Stimulated activated CD4-positive, alpha-beta T cell treated with anti-CD3 and anti-CD28 coated beads, Interleukin-4, amount 100 ng/mL, for 24 hours (primary cell): ENCODE measurements around the gene AFAP1.

Experiments
- DNase-seq: peaks from one replicate; pipeline ENCODE4 v3.0.0-alpha.2; 2020

AFAP1 gene

GRCh38 chr4:7818399-7818911 is 121.2 kb downstream of the AFAP1 start:
- no peak for DNase-seq

- DNase-seq: no peak
Measured at GRCh38 chr4:7817877-7818398, 121.7 kb downstream of the AFAP1 start.

DNA sequence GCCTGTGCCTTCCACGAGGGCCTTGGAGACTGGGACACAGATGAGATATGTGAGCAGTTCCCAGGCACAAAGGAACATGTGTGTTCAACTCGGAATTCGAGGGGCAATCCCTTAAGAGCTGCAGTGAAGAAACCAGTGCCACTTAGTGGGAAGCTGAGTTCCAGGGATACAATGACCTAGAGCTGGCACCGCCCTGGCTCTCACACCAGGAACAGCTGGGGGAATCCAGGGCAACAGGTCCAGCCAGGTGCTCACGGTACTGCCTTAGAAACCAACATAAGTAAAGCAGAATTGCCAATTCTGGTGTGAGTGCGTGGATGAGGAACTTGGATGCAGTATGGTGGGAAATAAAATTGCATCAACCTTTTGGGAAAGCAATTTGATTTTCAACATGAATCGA is 122.9 kb downstream of the AFAP1 start:
- no peak for DNase-seq

GRCh38 chr4:7815981-7816380 is 123.7 kb downstream of the AFAP1 start:
- no peak for DNase-seq

- DNase-seq: no peak
Measured at GRCh38 chr4:7815562-7815961, 124.1 kb downstream of the AFAP1 start.

- DNase-seq: no peak
Measured at GRCh38 chr4:7814451-7814850, 125.2 kb downstream of the AFAP1 start.

- DNase-seq: peak; percentile 8
Measured at GRCh38 chr4:7813674-7814073, 126.0 kb downstream of the AFAP1 start.

DNA sequence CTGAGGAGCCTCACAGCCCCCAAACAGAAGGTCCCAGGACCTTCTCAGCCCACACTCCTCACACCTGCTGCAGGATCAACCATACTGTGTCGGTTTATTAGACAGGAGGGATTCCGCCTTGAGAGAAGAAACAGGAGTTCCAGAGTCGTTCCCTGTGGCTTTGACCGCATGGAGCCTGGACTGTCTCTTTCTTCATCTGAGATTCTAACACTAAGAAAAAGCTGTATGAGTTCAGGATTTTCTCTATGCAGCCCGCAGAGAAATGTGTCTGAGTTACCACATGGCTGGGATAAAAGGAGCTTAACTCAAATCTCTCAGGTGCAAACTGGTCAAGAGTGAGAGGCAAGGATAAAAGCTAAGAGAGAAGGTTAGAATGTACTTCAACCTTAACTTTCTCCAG is 126.7 kb downstream of the AFAP1 start:
- no peak for DNase-seq

DNA sequence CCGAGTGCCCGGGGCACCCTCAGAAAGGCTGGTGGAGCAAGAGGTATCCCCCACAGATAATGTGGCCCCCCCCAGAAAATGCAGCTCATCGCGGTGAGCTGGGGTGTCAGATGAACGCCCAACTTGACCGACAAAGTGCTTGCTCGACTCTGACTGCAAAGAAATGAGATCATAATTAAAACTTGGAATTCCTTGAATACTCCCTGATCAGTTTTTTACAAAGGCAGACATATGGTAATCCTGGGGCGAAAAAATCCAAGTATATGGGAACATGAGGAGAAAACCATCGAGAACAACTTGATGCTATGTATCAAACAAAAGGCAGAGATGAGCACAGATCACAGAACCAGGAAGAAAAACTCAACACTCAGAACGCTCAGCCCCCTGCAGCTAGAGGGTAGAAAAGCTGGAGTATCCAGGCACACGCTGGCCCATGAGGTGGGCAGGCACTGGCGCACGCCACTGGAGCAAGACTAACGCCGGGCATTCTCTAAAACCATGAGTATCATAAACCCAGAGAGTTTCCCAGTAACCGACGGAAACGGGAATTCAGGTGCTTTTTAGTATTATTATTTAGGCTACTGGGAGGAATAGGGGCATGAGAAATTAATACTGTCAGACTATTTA is 127.3 kb downstream of the AFAP1 start:
- no peak for DNase-seq

DNA sequence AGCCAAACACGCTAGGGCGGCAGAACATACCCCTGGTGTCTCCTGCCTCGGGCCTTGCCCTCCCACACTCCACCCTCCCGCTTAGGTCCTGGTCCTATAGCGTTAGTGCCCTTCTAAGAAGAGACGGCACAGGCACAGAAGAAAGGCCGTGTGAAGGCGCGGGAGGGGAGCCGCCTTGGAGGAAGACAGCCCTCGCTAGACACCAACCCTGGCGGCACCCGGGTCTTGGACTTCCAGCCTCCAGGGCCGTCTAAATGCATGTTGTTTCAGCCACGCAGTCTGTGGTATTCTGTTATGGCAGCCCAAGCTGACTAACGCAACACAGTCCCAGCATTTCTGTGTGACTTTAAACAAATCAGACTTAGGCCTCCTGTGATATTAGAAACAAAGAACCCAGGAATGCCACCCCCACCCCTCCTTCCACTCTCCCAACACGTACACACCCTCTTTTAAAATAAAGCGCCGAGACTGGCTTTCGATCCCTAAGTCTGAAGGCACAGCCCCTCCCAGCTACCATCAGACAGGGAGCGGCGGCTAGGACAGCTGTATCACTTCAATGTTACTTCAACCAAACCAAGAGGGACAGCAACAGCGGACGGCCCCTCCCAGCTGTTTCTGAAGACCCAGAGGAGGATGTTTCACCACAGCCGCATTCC is 128.0 kb downstream of the AFAP1 start:
- no peak for DNase-seq

- no peak for DNase-seq
Measured at GRCh38 chr4:7810783-7811535, 128.7 kb downstream of the AFAP1 start.

DNA sequence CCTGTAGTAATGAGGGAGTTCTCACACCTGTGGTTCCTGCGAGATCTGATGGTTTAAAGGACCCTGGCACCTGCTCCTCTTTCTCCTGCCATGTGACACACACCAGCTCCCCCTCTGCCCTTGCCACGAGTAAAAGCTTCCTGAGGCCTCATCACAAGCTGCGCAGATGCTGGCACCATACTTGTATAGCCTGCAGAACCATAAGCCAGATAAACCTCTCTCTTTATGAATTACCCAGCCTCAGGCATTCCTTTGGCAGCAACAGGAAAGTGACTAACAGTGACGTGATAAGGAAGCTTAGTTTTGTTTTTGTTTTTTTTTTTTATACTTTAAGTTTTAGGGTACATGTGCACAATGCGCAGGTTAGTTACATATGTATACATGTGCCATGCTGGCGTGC is 130.9 kb downstream of the AFAP1 start:
- DNase-seq: no peak

DNA sequence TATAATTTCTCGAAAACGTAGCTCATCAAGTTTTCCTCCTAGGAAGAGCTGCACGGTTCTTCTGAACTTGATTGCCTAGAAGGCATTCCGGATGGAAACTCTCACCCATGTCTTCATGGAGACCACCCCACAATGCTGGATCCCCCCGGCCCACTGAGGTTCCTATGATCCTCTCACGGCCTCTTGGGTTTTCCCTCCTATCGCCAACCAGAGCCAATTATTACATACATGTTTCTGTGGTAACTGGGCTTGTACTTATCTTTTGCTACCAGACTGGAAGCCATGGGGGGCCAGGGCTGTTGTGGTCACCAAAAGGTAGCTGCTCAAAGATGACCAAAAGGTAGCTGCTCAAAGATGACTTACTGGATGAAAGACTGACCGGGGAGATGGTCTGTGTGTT is 131.5 kb downstream of the AFAP1 start:
- no peak for DNase-seq

- DNase-seq: no peak
Measured at GRCh38 chr4:7807351-7807921, 132.2 kb downstream of the AFAP1 start.

GRCh38 chr4:7806338-7807090 is 133.1 kb downstream of the AFAP1 start:
- no peak for DNase-seq

DNA sequence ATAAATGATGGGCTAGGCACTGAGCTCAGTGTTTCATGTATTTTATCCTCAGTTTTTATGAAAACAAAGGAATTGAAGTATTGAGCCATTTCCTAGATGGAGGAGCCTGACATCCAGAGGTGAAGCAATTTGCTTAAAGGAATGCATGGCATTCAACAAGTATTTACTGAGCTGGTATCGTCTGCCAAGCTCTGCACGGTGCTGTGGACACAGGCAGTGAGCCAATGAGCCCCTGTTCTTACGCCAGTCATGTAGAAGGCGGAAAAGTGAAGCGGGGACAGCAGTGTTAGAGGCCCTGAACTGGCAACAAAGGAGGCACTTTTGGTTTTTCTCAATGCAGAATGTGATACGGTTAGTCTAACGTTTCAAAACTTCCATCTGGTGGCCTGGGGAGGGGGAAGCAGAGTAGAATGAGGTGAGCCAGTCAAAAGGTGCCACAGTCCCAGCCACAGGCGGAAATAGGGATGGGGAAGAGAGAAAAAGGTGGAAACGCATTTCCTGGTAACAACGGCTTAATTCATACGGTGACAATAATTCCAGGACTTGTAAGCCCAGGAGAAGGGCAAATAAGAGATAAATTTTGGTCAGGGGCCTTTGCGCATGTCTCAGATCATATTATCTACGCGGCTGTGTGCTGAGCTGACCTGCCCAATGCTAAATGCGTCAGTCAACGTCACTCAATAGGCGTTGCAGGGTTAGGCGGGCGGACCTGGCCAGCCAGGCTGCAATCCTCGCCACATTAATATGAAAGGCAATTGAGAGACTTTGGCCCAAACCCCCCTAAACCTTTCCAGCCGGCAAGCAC is 133.9 kb downstream of the AFAP1 start:
- no peak for DNase-seq

DNA sequence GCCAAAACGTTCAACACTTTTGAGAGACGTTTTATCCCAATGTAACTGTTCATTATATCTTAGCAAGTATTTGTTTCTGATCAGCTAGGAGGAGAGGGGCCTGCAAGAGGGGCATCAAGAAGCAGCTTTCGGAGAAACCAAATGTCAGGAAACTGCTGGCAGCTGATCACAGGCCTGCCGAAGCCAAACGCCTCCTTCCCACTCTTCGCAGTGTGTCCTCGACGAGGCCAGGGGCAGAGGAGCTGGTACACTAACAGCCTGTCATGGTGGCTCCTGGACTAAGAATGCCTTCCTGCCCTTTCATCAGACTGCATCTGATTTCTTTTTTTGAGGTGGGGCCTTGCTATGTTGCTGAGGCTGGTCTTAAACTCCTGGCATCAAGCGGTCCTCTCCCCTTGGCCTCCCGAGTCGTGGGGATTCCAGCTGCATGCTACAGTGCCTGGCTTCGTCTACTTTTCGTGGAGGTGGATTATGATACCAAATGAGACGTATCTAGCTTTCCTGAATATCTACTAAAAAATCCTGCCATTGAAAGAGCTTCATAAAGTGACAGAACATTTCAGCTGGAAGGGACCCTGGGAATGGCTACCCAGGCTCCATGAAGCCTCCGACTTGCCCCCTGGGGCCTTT is 134.8 kb downstream of the AFAP1 start:
- DNase-seq: no peak

DNA sequence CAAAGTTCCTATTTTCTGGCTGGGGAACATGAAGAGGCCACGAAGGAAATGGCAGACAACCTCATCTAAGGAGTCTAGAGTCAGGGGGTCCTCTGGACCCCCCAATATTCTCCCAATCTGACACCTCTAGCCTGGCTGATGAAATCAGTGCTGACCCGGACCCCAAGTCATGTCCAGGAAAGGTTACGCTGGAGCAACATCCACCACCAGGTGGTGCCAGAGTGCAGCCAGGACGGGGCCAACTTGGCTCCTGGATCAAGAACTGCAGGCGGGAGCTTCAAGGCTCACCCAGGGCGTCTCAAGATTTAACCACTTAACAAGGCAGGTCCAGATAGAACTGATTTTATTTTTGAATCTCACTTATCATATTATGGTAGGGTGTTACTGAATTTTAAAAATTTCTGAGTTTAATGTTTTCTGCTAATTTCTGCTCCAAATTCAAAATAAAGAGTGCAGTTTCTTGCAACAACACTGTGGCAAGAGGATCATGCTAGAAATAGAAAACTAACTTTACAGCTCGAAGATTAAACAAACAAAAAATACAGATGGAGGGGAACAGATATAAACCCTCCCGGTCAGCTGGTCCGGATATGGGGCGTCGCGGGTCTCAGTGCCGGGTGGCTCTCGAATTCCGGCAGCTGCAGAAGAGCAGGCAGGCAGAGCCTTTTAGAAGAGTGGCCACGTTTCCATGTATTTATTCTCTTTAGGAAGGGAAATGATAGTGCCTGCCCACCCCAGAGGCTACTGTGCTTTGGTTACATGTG is 135.5 kb downstream of the AFAP1 start:
- peak; percentile 88 for DNase-seq

DNA sequence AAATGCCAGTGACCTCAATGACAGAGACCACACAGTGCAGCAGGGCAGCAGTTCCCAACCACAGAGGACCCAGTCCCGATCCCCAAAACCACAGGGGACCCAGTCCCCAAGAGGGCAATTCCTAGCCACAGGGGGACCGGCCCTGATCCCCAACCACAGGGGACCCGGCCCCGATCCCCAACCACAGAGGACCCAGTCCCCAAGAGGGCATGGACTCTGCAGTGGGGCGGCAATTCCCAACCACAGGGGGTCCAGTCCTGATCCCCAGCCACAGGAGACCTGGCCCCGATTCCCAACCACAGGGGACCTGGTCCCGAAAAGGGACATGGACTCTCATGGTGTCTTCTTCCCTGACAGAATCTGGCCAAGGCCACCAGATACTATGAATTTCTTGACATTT is 136.3 kb downstream of the AFAP1 start:
- no peak for DNase-seq

- peak; percentile 88 for DNase-seq
Measured at GRCh38 chr4:7802093-7802726, 137.5 kb downstream of the AFAP1 start.
